Measurements from ENCODE around the gene STK38L. TPM values are rescaled to one million over a fixed set of nuclear protein-coding genes. Genes with fewer than 3 reads are reported as not detected.

The STK38L gene
- total and polyA plus RNA-seq, 4 donors, result 54.6 to 414 (median 156) TPM

GRCh38 chr12:27330846-27331245 lies 86.8 kb downstream of the STK38L start:
- WGBS, 2 donors, result 77 to 82% methylated on average over 1 of the region's 1 CpG
- Histone ChIP-seq H3K9me3 (ENCODE audit: control insufficient read depth, low read length) (no peaks in the 10 kb centered on the region), H3K27ac (ENCODE audit: low read depth in 1 of 2, low read length in 2 of 2) (no peak overlapping the region), H3K4me1 (ENCODE audit: control insufficient read depth in 1 of 2, insufficient read depth in 2 of 2, low read length in 2 of 2) (peaks cover 1 to 13% of the 10 kb centered on the region in 2 donors), H3K36me3 (ENCODE audit: control insufficient read depth in 1 of 2, insufficient read depth in 2 of 2, low read length in 1 of 2) (peaks cover 0 to 3% of the 10 kb centered on the region in 2 donors), H3K4me3 (ENCODE audit: low read length in 2 of 2) (no peak overlapping the region), H3K27me3 (ENCODE audit: control insufficient read depth in 1 of 2, insufficient read depth in 2 of 2, low read length in 1 of 2) (no peaks in the 10 kb centered on the region)
- ATAC-seq (ENCODE audit: low FRiP score), result no peak
- intact Hi-C loops (cut with DNase I), result loop anchor here (5.0 to 10.0 kb wide), 4 partner anchors 51 to 376 kb away; no protein-coding TSS in a partner anchor
- no peak for DNase-seq

- ATAC-seq (ENCODE audit: low FRiP score), result peak; percentile 76
- Histone ChIP-seq H3K4me1 (ENCODE audit: control insufficient read depth in 1 of 2, insufficient read depth in 2 of 2, low read length in 2 of 2) (peaks cover 1 to 13% of the 10 kb centered on the region in 2 donors), H3K27ac (ENCODE audit: low read depth in 1 of 2, low read length in 2 of 2) (no peak overlapping the region), H3K9me3 (ENCODE audit: control insufficient read depth, low read length) (no peaks in the 10 kb centered on the region), H3K4me3 (ENCODE audit: low read length in 2 of 2) (no peak overlapping the region), H3K27me3 (ENCODE audit: control insufficient read depth in 1 of 2, insufficient read depth in 2 of 2, low read length in 1 of 2) (no peaks in the 10 kb centered on the region), H3K36me3 (ENCODE audit: control insufficient read depth in 1 of 2, insufficient read depth in 2 of 2, low read length in 1 of 2) (peaks cover 0 to 3% of the 10 kb centered on the region in 2 donors)
- WGBS, 2 donors, result 15 to 18% methylated on average over 7 of the region's 7 CpGs
- no peak for DNase-seq
- intact Hi-C loops (cut with DNase I), result loop anchor here (5.0 to 10.0 kb wide), 4 partner anchors 51 to 376 kb away; no protein-coding TSS in a partner anchor
Measured at GRCh38 chr12:27331291-27331926, 87.3 kb downstream of the STK38L start.

GRCh38 chr12:27331927-27332324 lies 87.8 kb downstream of the STK38L start:
- DNase-seq (no peak), ATAC-seq (ENCODE audit: low FRiP score) (no peak)
- H3K4me1 ChIP-seq (ENCODE audit: control insufficient read depth in 1 of 2, insufficient read depth in 2 of 2, low read length in 2 of 2), result peaks cover 1 to 13% of the 10 kb centered on the region in 2 donors
- H3K27ac ChIP-seq (ENCODE audit: low read depth in 1 of 2, low read length in 2 of 2), result no peak overlapping the region
- peaks cover 0 to 3% of the 10 kb centered on the region in 2 donors for H3K36me3 ChIP-seq (ENCODE audit: control insufficient read depth in 1 of 2, insufficient read depth in 2 of 2, low read length in 1 of 2)
- WGBS, 2 donors, result 15 to 22% methylated on average over 3 of the region's 3 CpGs
- no peaks in the 10 kb centered on the region for H3K27me3 ChIP-seq (ENCODE audit: control insufficient read depth in 1 of 2, insufficient read depth in 2 of 2, low read length in 1 of 2)
- intact Hi-C loops (cut with DNase I), result loop anchor here (5.0 to 10.0 kb wide), 4 partner anchors 50 to 375 kb away; no protein-coding TSS in a partner anchor
- peak overlapping the region in 1 of 2 donors; percentile 83 for H3K4me3 ChIP-seq (ENCODE audit: low read length in 2 of 2)
- no peaks in the 10 kb centered on the region for H3K9me3 ChIP-seq (ENCODE audit: control insufficient read depth, low read length)

GRCh38 chr12:27332407-27332713 lies 88.3 kb downstream of the STK38L start:
- Histone ChIP-seq H3K4me3 (ENCODE audit: low read length in 2 of 2) (peak overlapping the region; percentile 42 to 83), H3K4me1 (ENCODE audit: control insufficient read depth in 1 of 2, insufficient read depth in 2 of 2, low read length in 2 of 2) (peaks cover 1 to 13% of the 10 kb centered on the region in 2 donors), H3K27ac (ENCODE audit: low read depth in 1 of 2, low read length in 2 of 2) (no peak overlapping the region), H3K36me3 (ENCODE audit: control insufficient read depth in 1 of 2, insufficient read depth in 2 of 2, low read length in 1 of 2) (peaks cover 0 to 3% of the 10 kb centered on the region in 2 donors), H3K9me3 (ENCODE audit: control insufficient read depth, low read length) (no peaks in the 10 kb centered on the region), H3K27me3 (ENCODE audit: control insufficient read depth in 1 of 2, insufficient read depth in 2 of 2, low read length in 1 of 2) (no peaks in the 10 kb centered on the region)
- DNase-seq (no peak), ATAC-seq (ENCODE audit: low FRiP score) (no peak)
- intact Hi-C loops (cut with DNase I), result loop anchor here (5.0 to 10.0 kb wide), 4 partner anchors 50 to 375 kb away; no protein-coding TSS in a partner anchor
- 6 to 9% methylated on average over 10 of the region's 10 CpGs for WGBS, 2 donors

GRCh38 chr12:27332714-27333402 lies 88.8 kb downstream of the STK38L start, which contains the start of gene BMAL2:
Gene BMAL2, plus strand, starts transcription at chr12:27332836. Its CDS starts 237 bp downstream, at chr12:27333073.
- ATAC-seq (ENCODE audit: low FRiP score), result peak; percentile 66
- Histone ChIP-seq H3K4me3 (ENCODE audit: low read length in 2 of 2) (peak within 1 kb of the TSS; percentile 42 to 83), H3K27ac (ENCODE audit: low read depth in 1 of 2, low read length in 2 of 2) (peak within 1 kb of the TSS in 1 of 2 donors; percentile 8), H3K27me3 (ENCODE audit: control insufficient read depth in 1 of 2, insufficient read depth in 2 of 2, low read length in 1 of 2) (no peaks in the 10 kb centered on the region), H3K4me1 (ENCODE audit: control insufficient read depth in 1 of 2, insufficient read depth in 2 of 2, low read length in 2 of 2) (peaks cover 1 to 13% of the 10 kb centered on the region in 2 donors), H3K9me3 (ENCODE audit: control insufficient read depth, low read length) (no peaks in the 10 kb centered on the region), H3K36me3 (ENCODE audit: control insufficient read depth in 1 of 2, insufficient read depth in 2 of 2, low read length in 1 of 2) (no peaks in the 10 kb centered on the region)
- DNase-seq, result peak; percentile 69 to 89
- intact Hi-C loops (cut with DNase I), result loop anchor here (5.0 to 10.0 kb wide), 4 partner anchors 49 to 374 kb away; no protein-coding TSS in a partner anchor
- WGBS, 2 donors, result 0% methylated on average over 58 to 95 of the region's 96 CpGs

GRCh38 chr12:27333403-27334009 lies 89.4 kb downstream of the STK38L start:
- Histone ChIP-seq H3K27me3 (ENCODE audit: control insufficient read depth in 1 of 2, insufficient read depth in 2 of 2, low read length in 1 of 2) (no peaks in the 10 kb centered on the region), H3K4me3 (ENCODE audit: low read length in 2 of 2) (peak overlapping the region; percentile 42 to 83), H3K27ac (ENCODE audit: low read depth in 1 of 2, low read length in 2 of 2) (peak overlapping the region in 1 of 2 donors; percentile 8), H3K9me3 (ENCODE audit: control insufficient read depth, low read length) (no peaks in the 10 kb centered on the region), H3K36me3 (ENCODE audit: control insufficient read depth in 1 of 2, insufficient read depth in 2 of 2, low read length in 1 of 2) (no peaks in the 10 kb centered on the region), H3K4me1 (ENCODE audit: control insufficient read depth in 1 of 2, insufficient read depth in 2 of 2, low read length in 2 of 2) (peaks cover 1 to 13% of the 10 kb centered on the region in 2 donors)
- DNase-seq, result peak; percentile 66 to 86
- intact Hi-C loops (cut with DNase I), result loop anchor here (5.0 to 10.0 kb wide), 4 partner anchors 49 to 374 kb away; no protein-coding TSS in a partner anchor
- peak; percentile 49 for ATAC-seq (ENCODE audit: low FRiP score)
- 1% methylated on average over 40 of the region's 40 CpGs for WGBS, 2 donors

GRCh38 chr12:27334042-27334720 lies 90.1 kb downstream of the STK38L start:
- WGBS, 2 donors, result 64 to 71% methylated on average over 7 of the region's 7 CpGs
- ATAC-seq (ENCODE audit: low FRiP score), result no peak
- H3K36me3 ChIP-seq (ENCODE audit: control insufficient read depth in 1 of 2, insufficient read depth in 2 of 2, low read length in 1 of 2), result no peaks in the 10 kb centered on the region
- no peak for DNase-seq
- H3K4me3 ChIP-seq (ENCODE audit: low read length in 2 of 2), result peak overlapping the region; percentile 42 to 83
- H3K27me3 ChIP-seq (ENCODE audit: control insufficient read depth in 1 of 2, insufficient read depth in 2 of 2, low read length in 1 of 2), result no peaks in the 10 kb centered on the region
- no peaks in the 10 kb centered on the region for H3K9me3 ChIP-seq (ENCODE audit: control insufficient read depth, low read length)
- H3K27ac ChIP-seq (ENCODE audit: low read depth in 1 of 2, low read length in 2 of 2), result no peak overlapping the region
- H3K4me1 ChIP-seq (ENCODE audit: control insufficient read depth in 1 of 2, insufficient read depth in 2 of 2, low read length in 2 of 2), result peaks cover 1 to 13% of the 10 kb centered on the region in 2 donors
- intact Hi-C loops (cut with DNase I), result loop anchor here (5.0 to 10.0 kb wide), 4 partner anchors 48 to 373 kb away; no protein-coding TSS in a partner anchor

GRCh38 chr12:27334721-27335082 lies 90.6 kb downstream of the STK38L start:
- Histone ChIP-seq H3K36me3 (ENCODE audit: control insufficient read depth in 1 of 2, insufficient read depth in 2 of 2, low read length in 1 of 2) (no peaks in the 10 kb centered on the region), H3K4me3 (ENCODE audit: low read length in 2 of 2) (no peak overlapping the region), H3K9me3 (ENCODE audit: control insufficient read depth, low read length) (no peaks in the 10 kb centered on the region), H3K27ac (ENCODE audit: low read depth in 1 of 2, low read length in 2 of 2) (no peak overlapping the region), H3K27me3 (ENCODE audit: control insufficient read depth in 1 of 2, insufficient read depth in 2 of 2, low read length in 1 of 2) (no peaks in the 10 kb centered on the region), H3K4me1 (ENCODE audit: control insufficient read depth in 1 of 2, insufficient read depth in 2 of 2, low read length in 2 of 2) (peaks cover 1 to 13% of the 10 kb centered on the region in 2 donors)
- no peak for DNase-seq
- no peak for ATAC-seq (ENCODE audit: low FRiP score)
- WGBS, 2 donors, result 76 to 79% methylated on average over 6 of the region's 6 CpGs
- intact Hi-C loops (cut with DNase I), result loop anchor here (5.0 to 10.0 kb wide), 4 partner anchors 48 to 373 kb away; no protein-coding TSS in a partner anchor
